Esophagus squamous epithelium (tissue), 5 donors: Measurements from ENCODE around the gene HK3. TPM values are rescaled to one million over a fixed set of nuclear protein-coding genes. Genes with fewer than 3 reads are reported as not detected.
A peak's percentile ranks its signal among the peaks of the same experiment; 100 is the strongest.

Experiments used
- DNase-seq: peaks from one replicate; lab custom pipeline; 2025; lab: John Stamatoyannopoulos, UW
- H3K27ac ChIP-seq, 4 donors: fragments of 200-600 bp; sonication (generic); one replicate each; pipeline ENCODE4 v1.5.1; 2016 to 2019; ENCODE audit warnings: mild to moderate bottlenecking in 1 of 4
- H3K27me3 ChIP-seq, 4 donors: fragments of 200-600 bp; sonication (generic); 1 replicate in 3 of 4; 2 replicates in 1 of 4; pipeline versions ENCODE4 v1.5.1 to v1.6.0; 2017 to 2021; ENCODE audit warnings: antibody characterized with exemption in 1 of 4
- H3K36me3 ChIP-seq, 3 donors: fragments of 200-600 bp; sonication (generic); one replicate each; pipeline ENCODE4 v1.5.1; 2016 to 2019
- H3K4me1 ChIP-seq, 3 donors: fragments of 200-600 bp; sonication (generic); one replicate each; pipeline ENCODE4 v1.5.1; 2017 to 2019
- H3K4me3 ChIP-seq, 4 donors: fragments of 200-600 bp; sonication (generic); 1 replicate in 3 of 4; 2 replicates in 1 of 4; pipeline ENCODE4 v1.5.1; 2016 to 2019; ENCODE audit warnings: mild to moderate bottlenecking in 2 of 4, moderate library complexity in 1 of 4
- H3K9me3 ChIP-seq, 3 donors: fragments of 200-600 bp; sonication (generic); one replicate each; pipeline ENCODE4 v1.5.1; 2016 to 2019
- CTCF ChIP-seq, 6 experiments: fragments of 450-650 bp in 4 of 6; fragments of 200-600 bp in 2 of 6; sonication (generic) in 2 of 6; IDR thresholded peaks; one replicate each; pipeline ENCODE4 v1.5.1; 2016 to 2019; ENCODE audit warnings: antibody characterized with exemption in 6 of 6, mild to moderate bottlenecking in 4 of 6, moderate library complexity in 4 of 6
- POLR2A ChIP-seq, 4 donors: fragments of 450-650 bp; IDR thresholded peaks; one replicate each; pipeline ENCODE4 v1.6.1; 2017; ENCODE audit warnings: antibody characterized with exemption in 4 of 4, mild to moderate bottlenecking in 4 of 4, moderate library complexity in 3 of 4
- WGBS, 2 donors: methylation state at CpG; one replicate each; pipeline ENCODE4 v1.1.5; 2018; 5-methylcytosine and 5-hydroxymethylcytosine counted together
- intact Hi-C: fragments of 100-400 bp; cut with DNase I; formaldehyde crosslinking; loops from one replicate; pipeline ENCODE4 v1.15.0; 2022
- total RNA-seq, 4 donors: library from RNA; depleted of rRNA; stranded (reverse); fragments of >200 nt; gene quantifications; one replicate each; pipeline ENCODE4 v1.1.0, GENCODE V29; 2016
- donor health status: DM: yes; HTN: yes; CAD: no.

Gene HK3
- total RNA-seq, result 1 to 10 TPM in 3 of 4 donors, not detected in 1; 1.3 to 5.7 (median 2.1) TPM

GRCh38 chr5:176899296-176899891, at the start of gene HK3:
Gene HK3 (minus strand): TSS chr5:176899346. CDS start chr5:176896159, 3,187 bp downstream.
- intact Hi-C loops, result no loop called here
- no peaks in the 10 kb centered on the region for H3K4me1 ChIP-seq
- peaks cover 0 to 27% (median 6%) of the 10 kb centered on the region in 3 donors for H3K36me3 ChIP-seq
- H3K27me3 ChIP-seq, result peaks cover 0 to 3% (median 0%) of the 10 kb centered on the region in 4 donors
- TF ChIP-seq CTCF (IDR thresholded peaks at IDR 0.05) (no peak), POLR2A (IDR thresholded peaks at IDR 0.05) (no peak)
- no peak for DNase-seq
- H3K4me3 ChIP-seq, result peak within 1 kb of the TSS in 1 of 4 donors; percentile 9
- peak within 1 kb of the TSS in 1 of 4 donors; percentile 30 for H3K27ac ChIP-seq
- WGBS, 2 donors, result 55 to 74% methylated on average over 6 to 8 of the region's 9 CpGs
- H3K9me3 ChIP-seq, result no peaks in the 10 kb centered on the region

GRCh38 chr5:176948458-176948857, 49.3 kb upstream of the HK3 start:
- Histone ChIP-seq H3K4me1 (peaks cover 0 to 16% (median 0%) of the 10 kb centered on the region in 3 donors), H3K27ac (no peak overlapping the region), H3K9me3 (no peaks in the 10 kb centered on the region), H3K4me3 (no peak overlapping the region), H3K27me3 (no peaks in the 10 kb centered on the region), H3K36me3 (peaks cover 0 to 85% (median 5%) of the 10 kb centered on the region in 3 donors)
- 72 to 78% methylated on average over 1 of the region's 1 CpG for WGBS, 2 donors
- intact Hi-C loops, result no loop called here
- DNase-seq, result no peak
- TF ChIP-seq CTCF (IDR thresholded peaks at IDR 0.05), result no peak
- no peak for TF ChIP-seq POLR2A (IDR thresholded peaks at IDR 0.05)

- 70 to 85% methylated on average over 2 of the region's 2 CpGs for WGBS, 2 donors
- TF ChIP-seq POLR2A (IDR thresholded peaks at IDR 0.05) (no peak), CTCF (IDR thresholded peaks at IDR 0.05) (no peak)
- DNase-seq, result no peak
- Histone ChIP-seq H3K36me3 (peaks cover 0 to 85% (median 5%) of the 10 kb centered on the region in 3 donors), H3K27ac (no peak overlapping the region), H3K27me3 (no peaks in the 10 kb centered on the region), H3K9me3 (no peaks in the 10 kb centered on the region), H3K4me1 (peaks cover 0 to 16% (median 0%) of the 10 kb centered on the region in 3 donors), H3K4me3 (no peak overlapping the region)
- intact Hi-C loops, result no loop called here
Measured at GRCh38 chr5:176947847-176948246, 48.7 kb upstream of the HK3 start.

GRCh38 chr5:176944268-176944667, 45.1 kb upstream of the HK3 start:
- no peak for DNase-seq
- TF ChIP-seq CTCF (IDR thresholded peaks at IDR 0.05), result no peak
- TF ChIP-seq POLR2A (IDR thresholded peaks at IDR 0.05), result no peak
- Histone ChIP-seq H3K27ac (no peak overlapping the region), H3K4me1 (peaks cover 0 to 16% (median 0%) of the 10 kb centered on the region in 3 donors), H3K9me3 (no peaks in the 10 kb centered on the region), H3K27me3 (no peaks in the 10 kb centered on the region), H3K4me3 (no peak overlapping the region), H3K36me3 (peaks cover 0 to 84% (median 0%) of the 10 kb centered on the region in 3 donors)
- intact Hi-C loops, result no loop called here
- WGBS, 2 donors, result 45 to 74% methylated on average over 2 of the region's 2 CpGs

- TF ChIP-seq POLR2A (IDR thresholded peaks at IDR 0.05) (no peak), CTCF (IDR thresholded peaks at IDR 0.05) (no peak)
- Histone ChIP-seq H3K27me3 (no peaks in the 10 kb centered on the region), H3K4me1 (peaks cover 0 to 16% (median 0%) of the 10 kb centered on the region in 3 donors), H3K9me3 (no peaks in the 10 kb centered on the region), H3K36me3 (peaks cover 0 to 86% (median 2%) of the 10 kb centered on the region in 3 donors), H3K27ac (no peak overlapping the region), H3K4me3 (no peak overlapping the region)
- 56 to 57% methylated on average over 1 of the region's 1 CpG for WGBS, 2 donors
- intact Hi-C loops, result no loop called here
- DNase-seq, result no peak
Measured at GRCh38 chr5:176943816-176944215, 44.7 kb upstream of the HK3 start.
